ENCODE data around the gene MYO1D.

- TF ChIP-seq CTCF (IDR thresholded peaks at IDR 0.05) (no peak), POLR2AphosphoS5 (IDR thresholded peaks at IDR 0.05) (no peak)
These were observed 349.8 kb downstream of the MYO1D start for GRCh38 chr17:32527146-32527545.
